K562 (cell line): ENCODE results near the gene COPE. TPM values are rescaled to one million over a fixed set of nuclear protein-coding genes. Genes with fewer than 3 reads are reported as not detected.
A peak's percentile ranks its signal among the peaks of the same experiment; 100 is the strongest.

Experiments
- ATAC-seq: fragments of 200-7000 bp; cut with Tn5 transposase; 3 replicates; pipeline ENCODE4 v1.9.1; 2020; ENCODE audit warnings: moderate library complexity
- BruUV-seq: library from RNA; stranded (reverse); fragments of 400-500 nt; replicated peaks from 2 replicates; lab custom pipeline; 2021; lab: Mats Ljungman, UMichigan
- CTCF ChIA-PET: fragments of 300-600 bp; formaldehyde crosslinking; extraction: SDS; loops from one replicate; lab custom pipeline; 2021; ENCODE audit warnings: low intra/inter-chr PET ratio; lab: Yijun Ruan, JAX
- POLR2A ChIA-PET: fragments of 300-600, 350-650 bp; sonication (Branson Sonifier 250); formaldehyde crosslinking; extraction: SDS; loops from one replicate; lab custom pipeline; 2021; ENCODE audit warnings: antibody characterized with exemption, inconsistent platforms; lab: Yijun Ruan, JAX
- DNase-seq, 4 experiments: peaks; one replicate each; pipeline versions ENCODE4 v3.0.0 to v3.0.0-alpha.2; 2011 to 2018; ENCODE audit warnings: low spot score in 3 of 4, mixed read lengths in 3 of 4; ENCODE audit errors: extremely low read depth in 1 of 4
- FAIRE-seq: peaks from 2 replicates; lab custom pipeline; 2011; peaks lifted over from hg19 to GRCh38; lab: Jason Lieb, UNC
- H2AFZ ChIP-seq: 2 replicates; pipeline ENCODE4 v1.6.0; 2011; ENCODE audit warnings: low read depth, low read length, control low read depth, inconsistent platforms
- H3K27ac ChIP-seq: fragments of 200-600 bp; 3 replicates; pipeline ENCODE4 v1.8.0; 2011; ENCODE audit warnings: low read depth, mild to moderate bottlenecking, control low read depth, inconsistent platforms, low read length, moderate library complexity, mixed read lengths; ENCODE audit errors: extremely low read depth
- H3K27me3 ChIP-seq, 2 experiments: fragments of 300-600 bp in 1 of 2; 2 replicates in 1 of 2; 3 replicates in 1 of 2; pipeline versions ENCODE4 v1.6.0 to v1.8.0; 2011; ENCODE audit warnings: inconsistent platforms in 2 of 2, low read length in 2 of 2, mild to moderate bottlenecking in 1 of 2, mixed read lengths in 1 of 2, moderate library complexity in 1 of 2; ENCODE audit not compliant: control insufficient read depth in 2 of 2, insufficient read depth in 2 of 2
- H3K36me3 ChIP-seq: fragments of 300-600 bp; 3 replicates; pipeline ENCODE4 v1.8.0; 2011; ENCODE audit warnings: mild to moderate bottlenecking, low read length, inconsistent platforms; ENCODE audit not compliant: control insufficient read depth, insufficient read depth
- H3K4me1 ChIP-seq, 2 experiments: fragments of 200-600 bp in 1 of 2; replicated peaks in 1 of 2; 2 replicates in 1 of 2; 3 replicates in 1 of 2; pipeline versions ENCODE4 v1.5.1 to v1.8.0; 2011; ENCODE audit warnings: inconsistent platforms in 2 of 2, low read length in 2 of 2, mild to moderate bottlenecking in 1 of 2, mixed read lengths in 1 of 2, moderate library complexity in 1 of 2; ENCODE audit not compliant: control insufficient read depth in 2 of 2, insufficient read depth in 2 of 2
- H3K4me2 ChIP-seq: 2 replicates; pipeline ENCODE4 v1.6.1; 2011; ENCODE audit warnings: low read length, control low read depth, inconsistent platforms, mixed read lengths; ENCODE audit not compliant: insufficient read depth
- H3K4me3 ChIP-seq: fragments of 200-600 bp; sonication (generic), shearing (Covaris generic); 2 replicates; pipeline ENCODE4 v1.5.1; 2016; ENCODE audit warnings: control low read depth, inconsistent platforms
- H3K79me2 ChIP-seq: fragments of 200-600 bp; 3 replicates; pipeline ENCODE4 v1.8.0; 2011; ENCODE audit warnings: low read length, inconsistent platforms; ENCODE audit not compliant: control insufficient read depth, insufficient read depth
- H3K9ac ChIP-seq, 2 experiments: 2 replicates each; pipeline versions ENCODE4 v1.6.0 to v1.6.1; 2011; ENCODE audit warnings: low read depth in 2 of 2, low read length in 2 of 2, control low read depth in 1 of 2, inconsistent platforms in 1 of 2, mild to moderate bottlenecking in 1 of 2, mixed read lengths in 1 of 2; ENCODE audit not compliant: insufficient read depth in 1 of 2
- H3K9me1 ChIP-seq: one replicate; pipeline ENCODE4 v1.6.0; 2011; ENCODE audit warnings: inconsistent platforms, mild to moderate bottlenecking, low read length, moderate library complexity; ENCODE audit not compliant: control insufficient read depth, insufficient read depth
- H3K9me3 ChIP-seq: replicated peaks from 2 replicates; pipeline ENCODE4 v1.5.1; 2011; ENCODE audit warnings: low read depth, low read length, inconsistent platforms; ENCODE audit not compliant: control insufficient read depth, insufficient read depth
- H4K20me1 ChIP-seq: replicated peaks from 2 replicates; pipeline ENCODE4 v1.6.1; 2011; ENCODE audit warnings: low read length, inconsistent platforms, mixed read lengths; ENCODE audit not compliant: control insufficient read depth, insufficient read depth
- BMI1 ChIP-seq: fragments of 150-350 bp; IDR thresholded peaks from 2 replicates; pipeline ENCODE4 v1.6.1; 2014; ENCODE audit warnings: low read length
- EGR1 ChIP-seq: fragments of 450-650 bp; conservative IDR thresholded peaks from 2 replicates; pipeline ENCODE4 v1.6.1; 2017; ENCODE audit warnings: mild to moderate bottlenecking
- MYNN ChIP-seq, 2 experiments: sonication (generic); formaldehyde crosslinking in 1 of 2; IDR thresholded peaks; 2 replicates each; pipeline versions ENCODE4 v1.5.0 to v1.6.1; 2016 to 2020; ENCODE audit warnings: antibody characterized with exemption in 1 of 2, missing genetic modification reagents in 1 of 2
- ZKSCAN8 ChIP-seq: fragments of 200-800 bp; sonication (Bioruptor generic); IDR thresholded peaks from 2 replicates; pipeline ENCODE4 v1.6.1; 2016; ENCODE audit warnings: missing genetic modification characterization, missing compliant biosample characterization
- ZNF431 ChIP-seq: sonication (generic); formaldehyde crosslinking; IDR thresholded peaks from 2 replicates; pipeline ENCODE4 v1.8.0; 2022; ENCODE audit warnings: mild to moderate bottlenecking, missing genetic modification reagents
- WGBS: fragments of 100-300 bp; shearing (Covaris generic); methylation state at CpG from one replicate; pipeline ENCODE4 v1.1.6; 2016; ENCODE audit warnings: low coverage, mixed read lengths; ENCODE audit not compliant: insufficient coverage; ENCODE audit errors: missing lambda C conversion rate; 5-methylcytosine and 5-hydroxymethylcytosine counted together
- in situ Hi-C: fragments of 300-500 bp; cut with MboI; formaldehyde crosslinking; loops from 4 replicates; pipeline ENCODE4 v1.15.0; 2018; ENCODE audit warnings: inconsistent platforms, mixed read lengths
- intact Hi-C: fragments of 100-400 bp; cut with micrococcal nuclease; formaldehyde crosslinking; loops from 2 replicates; pipeline ENCODE4 v1.14.2; 2022
- polyA plus RNA-seq, 8 experiments: library from polyadenylated mRNA; depleted of rRNA in 4 of 8; stranded (reverse) in 5 of 8; unstranded in 3 of 8; fragments of >200 nt; fragmentation: Nextera tagmentation in 2 of 8; fragmentation: Illumina TruSeq in 1 of 8; extraction: Ambion mirVana in 2 of 8; extraction: Trizol in 1 of 8; gene quantifications; 2 replicates each; pipeline versions ENCODE4 v1.2.1 to v1.2.3, GENCODE V29; 2011 to 2014; ENCODE audit warnings: inconsistent platforms in 1 of 8, missing spikeins in 1 of 8
- total RNA-seq, 7 experiments: library from RNA; depleted of rRNA in 6 of 7; stranded (reverse); fragments of >200 nt in 6 of 7; fragmentation: Illumina TruSeq in 2 of 7; extraction: Trizol in 2 of 7; gene quantifications; 2 replicates each; pipeline versions ENCODE4 v1.2.1 to v1.2.3, GENCODE V29; 2011 to 2021; ENCODE audit warnings: low replicate concordance in 1 of 7
- TF ChIP-seq, protein P1 (sequence below), 3 experiments: fragments of 200-800 bp in 1 of 3; sonication (Bioruptor generic) in 1 of 3; sonication (generic) in 1 of 3; formaldehyde crosslinking in 1 of 3; IDR thresholded peaks; 2 replicates each; pipeline versions ENCODE4 v1.6.1 to v1.8.0; 2016 to 2022; ENCODE audit warnings: mild to moderate bottlenecking in 2 of 3, missing compliant biosample characterization in 2 of 3, missing genetic modification characterization in 2 of 3, missing genetic modification reagents in 1 of 3
- TF ChIP-seq, protein P2 (sequence below): fragments of 200-800 bp; sonication (Bioruptor generic); IDR thresholded peaks from 2 replicates; pipeline ENCODE4 v1.6.1; 2016; ENCODE audit warnings: missing genetic modification characterization, missing compliant biosample characterization

The COPE gene
- total and polyA plus RNA-seq, 9 of the 15 experiments (the other 6 are each of a cell fraction or from before 2014, with no cell fraction given) = 5.8 to 273 (median 147) TPM

DNA sequence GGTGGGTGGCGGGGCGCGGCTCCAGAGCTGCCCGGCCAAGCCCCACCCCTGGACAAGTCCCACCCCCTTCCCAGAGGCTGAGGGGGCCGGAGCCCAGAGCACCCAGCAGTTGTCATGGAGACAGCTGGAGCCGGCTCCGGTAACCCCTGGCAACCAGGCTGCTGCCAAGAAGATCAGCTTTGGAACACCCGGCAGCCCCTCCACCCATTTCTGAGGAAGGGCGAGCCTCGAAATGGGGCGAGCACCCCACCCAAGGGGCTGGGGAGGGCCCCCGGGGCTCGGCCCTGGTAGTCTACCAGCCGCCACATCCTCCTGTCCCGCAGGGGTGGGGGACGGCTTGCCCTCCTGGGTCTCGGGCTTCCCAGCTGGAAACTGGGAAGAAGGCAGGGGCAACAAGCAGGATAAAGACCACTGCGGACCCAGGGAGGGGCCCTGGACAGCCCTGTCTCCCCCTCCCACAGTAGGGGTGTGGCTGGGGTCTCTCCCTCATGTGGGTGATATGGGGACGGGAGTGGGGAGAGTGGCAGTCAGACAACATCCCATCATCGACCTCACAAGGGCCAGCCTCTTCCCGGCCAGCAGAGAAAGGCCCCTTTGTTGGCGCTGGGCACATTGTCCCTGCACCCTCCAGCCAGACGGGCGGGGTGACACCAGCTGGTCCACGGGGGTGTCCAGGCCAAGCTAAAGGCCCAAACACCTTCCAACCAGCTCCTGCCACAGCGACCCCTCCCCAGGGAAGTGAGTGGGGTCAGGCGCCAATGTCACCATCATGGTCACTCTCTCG lies 24.7 kb downstream of the COPE start (continued):
- TF ChIP-seq, protein P1, sequence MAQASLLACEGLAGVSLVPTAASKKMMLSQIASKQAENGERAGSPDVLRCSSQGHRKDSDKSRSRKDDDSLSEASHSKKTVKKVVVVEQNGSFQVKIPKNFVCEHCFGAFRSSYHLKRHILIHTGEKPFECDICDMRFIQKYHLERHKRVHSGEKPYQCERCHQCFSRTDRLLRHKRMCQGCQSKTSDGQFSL (CRISPR knock-in tag; IDR thresholded peaks at IDR 0.05) = no peak
- TF ChIP-seq, protein P1 (tag; IDR thresholded peaks at IDR 0.05) = no peak
- TF ChIP-seq BMI1 (peak; percentile 52; the same call in 1 of the 2 replicates), MYNN (IDR thresholded peaks at IDR 0.05) (peak; percentile 75), MYNN (CRISPR knock-in tag; IDR thresholded peaks at IDR 0.05) (no peak)

- DNase-seq (no peak), FAIRE-seq (no peak), ATAC-seq (no peak)
- Histone ChIP-seq H3K9me3 (no peaks in the 10 kb centered on the region), H3K4me2 (no peak overlapping the region), H3K79me2 (no peaks in the 10 kb centered on the region), H4K20me1 (peaks cover 13% of the 10 kb centered on the region), H3K36me3 (peaks cover 1% of the 10 kb centered on the region; the same call in 1 of the 3 replicates), H2AFZ (no peak overlapping the region), H3K9me1 (no peaks in the 10 kb centered on the region), H3K4me1 (peaks cover 9 to 48% of the 10 kb centered on the region in 2 experiments), H3K27me3 (peaks cover 0 to 5% of the 10 kb centered on the region in 2 experiments; a peak in 1 of 5 replicates), H3K9ac (no peak overlapping the region), H3K27ac (no peak overlapping the region), H3K4me3 (no peak overlapping the region)
- in situ Hi-C loops = no loop called here
- no TSS peak for BruUV-seq
- WGBS = 33% methylated on average over 3 of the region's 18 CpGs
- CTCF ChIA-PET = no interaction called here
- POLR2A ChIA-PET = interaction anchor here (0.6 kb wide), 1 partner anchor 377 kb away, joined by 3 read pairs; no protein-coding TSS in a partner anchor
- intact Hi-C loops = no loop called here
- 0 out of 2 replicates have a peak, but pooled peaks have one; percentile 25 for TF ChIP-seq EGR1
- no peak for TF ChIP-seq ZKSCAN8 (CRISPR knock-in tag)
- no peak for TF ChIP-seq ZNF431 (CRISPR knock-in tag)
- TF ChIP-seq, protein P2, sequence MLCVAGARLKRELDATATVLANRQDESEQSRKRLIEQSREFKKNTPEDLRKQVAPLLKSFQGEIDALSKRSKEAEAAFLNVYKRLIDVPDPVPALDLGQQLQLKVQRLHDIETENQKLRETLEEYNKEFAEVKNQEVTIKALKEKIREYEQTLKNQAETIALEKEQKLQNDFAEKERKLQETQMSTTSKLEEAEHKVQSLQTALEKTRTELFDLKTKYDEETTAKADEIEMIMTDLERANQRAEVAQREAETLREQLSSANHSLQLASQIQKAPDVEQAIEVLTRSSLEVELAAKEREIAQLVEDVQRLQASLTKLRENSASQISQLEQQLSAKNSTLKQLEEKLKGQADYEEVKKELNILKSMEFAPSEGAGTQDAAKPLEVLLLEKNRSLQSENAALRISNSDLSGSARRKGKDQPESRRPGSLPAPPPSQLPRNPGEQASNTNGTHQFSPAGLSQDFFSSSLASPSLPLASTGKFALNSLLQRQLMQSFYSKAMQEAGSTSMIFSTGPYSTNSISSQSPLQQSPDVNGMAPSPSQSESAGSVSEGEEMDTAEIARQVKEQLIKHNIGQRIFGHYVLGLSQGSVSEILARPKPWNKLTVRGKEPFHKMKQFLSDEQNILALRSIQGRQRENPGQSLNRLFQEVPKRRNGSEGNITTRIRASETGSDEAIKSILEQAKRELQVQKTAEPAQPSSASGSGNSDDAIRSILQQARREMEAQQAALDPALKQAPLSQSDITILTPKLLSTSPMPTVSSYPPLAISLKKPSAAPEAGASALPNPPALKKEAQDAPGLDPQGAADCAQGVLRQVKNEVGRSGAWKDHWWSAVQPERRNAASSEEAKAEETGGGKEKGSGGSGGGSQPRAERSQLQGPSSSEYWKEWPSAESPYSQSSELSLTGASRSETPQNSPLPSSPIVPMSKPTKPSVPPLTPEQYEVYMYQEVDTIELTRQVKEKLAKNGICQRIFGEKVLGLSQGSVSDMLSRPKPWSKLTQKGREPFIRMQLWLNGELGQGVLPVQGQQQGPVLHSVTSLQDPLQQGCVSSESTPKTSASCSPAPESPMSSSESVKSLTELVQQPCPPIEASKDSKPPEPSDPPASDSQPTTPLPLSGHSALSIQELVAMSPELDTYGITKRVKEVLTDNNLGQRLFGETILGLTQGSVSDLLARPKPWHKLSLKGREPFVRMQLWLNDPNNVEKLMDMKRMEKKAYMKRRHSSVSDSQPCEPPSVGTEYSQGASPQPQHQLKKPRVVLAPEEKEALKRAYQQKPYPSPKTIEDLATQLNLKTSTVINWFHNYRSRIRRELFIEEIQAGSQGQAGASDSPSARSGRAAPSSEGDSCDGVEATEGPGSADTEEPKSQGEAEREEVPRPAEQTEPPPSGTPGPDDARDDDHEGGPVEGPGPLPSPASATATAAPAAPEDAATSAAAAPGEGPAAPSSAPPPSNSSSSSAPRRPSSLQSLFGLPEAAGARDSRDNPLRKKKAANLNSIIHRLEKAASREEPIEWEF (CRISPR knock-in tag) = no peak
Measured at GRCh38 chr19:18893587-18894253, 25.5 kb downstream of the COPE start.
